KBM-7 (cell line): ENCODE results near the gene COMMD7.

ENCODE experiments used
- DNase-seq: peaks from one replicate; pipeline ENCODE4 v3.0.0-alpha.2; 2015
- in situ Hi-C: fragments of 300-500 bp; cut with MboI; formaldehyde crosslinking; loops from 2 replicates; pipeline ENCODE4 v1.14.3; 2020; ENCODE audit warnings: low sequenced_read_pairs, low pct_unique_long_range_greater_than_20kb, mixed read lengths

The COMMD7 gene

DNA sequence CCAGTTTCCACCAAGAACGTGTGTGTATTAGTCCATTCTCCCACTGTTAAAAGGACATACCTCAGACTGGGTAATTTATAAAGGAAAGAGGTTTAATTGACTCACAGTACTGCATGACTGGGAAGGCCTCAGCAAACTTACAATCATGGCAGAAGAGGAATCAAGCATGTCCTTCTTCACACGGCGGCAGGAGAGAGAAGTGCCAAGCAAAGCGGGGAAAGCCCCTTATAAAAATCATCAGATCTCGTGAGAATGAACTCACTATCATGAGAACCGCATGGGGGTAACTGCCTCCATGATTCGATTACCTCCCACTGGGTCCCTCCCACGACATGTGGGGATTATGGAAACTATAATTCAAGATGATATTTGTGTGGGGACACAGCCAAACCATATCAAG, 82.6 kb downstream of the COMMD7 start:
- no peak for DNase-seq
- in situ Hi-C loops, result no loop called here

DNA sequence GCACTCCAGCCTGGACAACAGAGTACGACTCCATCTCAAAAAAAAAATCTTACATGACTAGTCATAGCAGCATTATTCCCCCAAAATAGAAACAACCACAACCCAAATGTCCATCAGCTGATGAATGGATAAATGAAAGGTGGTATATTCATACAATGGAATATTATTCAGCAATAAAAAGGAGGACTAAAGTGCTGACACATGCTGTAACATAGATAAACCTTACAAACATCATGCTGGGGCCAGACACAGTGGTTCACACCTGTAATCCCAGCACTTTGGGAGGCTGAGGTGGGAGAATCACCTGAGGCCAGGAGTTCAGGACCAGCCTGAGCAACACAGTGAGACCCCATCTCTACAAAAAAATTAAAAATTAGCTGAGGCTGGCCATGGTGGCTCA, 86.4 kb downstream of the COMMD7 start:
- in situ Hi-C loops, result no loop called here
- DNase-seq, result no peak

DNA sequence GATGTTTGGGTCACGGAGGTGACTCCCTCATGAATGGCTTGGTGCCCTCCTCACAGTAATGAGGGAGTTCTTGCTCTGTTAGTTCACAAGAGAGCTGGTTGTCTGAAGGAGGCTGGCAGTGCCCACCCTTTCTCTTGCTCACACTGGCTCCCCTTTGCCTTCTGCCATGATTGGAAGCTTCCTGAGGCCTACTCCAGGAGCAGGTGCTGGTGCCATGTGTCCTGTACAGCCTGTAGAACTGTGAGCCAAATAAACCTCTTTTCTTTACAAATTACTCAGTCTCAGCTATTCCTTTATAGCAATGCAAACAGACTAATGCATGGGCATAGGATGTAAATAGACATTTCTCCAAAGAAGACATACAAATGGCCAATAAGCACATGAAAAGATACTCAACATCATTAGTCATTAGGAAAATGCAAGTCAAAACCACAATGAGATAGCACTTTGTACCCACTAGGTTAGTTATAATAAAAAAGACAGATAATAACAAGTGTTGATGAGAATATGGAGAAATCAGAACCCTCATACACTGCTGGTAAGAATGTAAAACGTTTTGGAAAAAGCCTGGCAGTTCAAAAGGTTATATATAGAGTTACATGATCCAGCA, 87.3 kb downstream of the COMMD7 start:
- in situ Hi-C loops, result no loop called here
- DNase-seq, result no peak

DNA sequence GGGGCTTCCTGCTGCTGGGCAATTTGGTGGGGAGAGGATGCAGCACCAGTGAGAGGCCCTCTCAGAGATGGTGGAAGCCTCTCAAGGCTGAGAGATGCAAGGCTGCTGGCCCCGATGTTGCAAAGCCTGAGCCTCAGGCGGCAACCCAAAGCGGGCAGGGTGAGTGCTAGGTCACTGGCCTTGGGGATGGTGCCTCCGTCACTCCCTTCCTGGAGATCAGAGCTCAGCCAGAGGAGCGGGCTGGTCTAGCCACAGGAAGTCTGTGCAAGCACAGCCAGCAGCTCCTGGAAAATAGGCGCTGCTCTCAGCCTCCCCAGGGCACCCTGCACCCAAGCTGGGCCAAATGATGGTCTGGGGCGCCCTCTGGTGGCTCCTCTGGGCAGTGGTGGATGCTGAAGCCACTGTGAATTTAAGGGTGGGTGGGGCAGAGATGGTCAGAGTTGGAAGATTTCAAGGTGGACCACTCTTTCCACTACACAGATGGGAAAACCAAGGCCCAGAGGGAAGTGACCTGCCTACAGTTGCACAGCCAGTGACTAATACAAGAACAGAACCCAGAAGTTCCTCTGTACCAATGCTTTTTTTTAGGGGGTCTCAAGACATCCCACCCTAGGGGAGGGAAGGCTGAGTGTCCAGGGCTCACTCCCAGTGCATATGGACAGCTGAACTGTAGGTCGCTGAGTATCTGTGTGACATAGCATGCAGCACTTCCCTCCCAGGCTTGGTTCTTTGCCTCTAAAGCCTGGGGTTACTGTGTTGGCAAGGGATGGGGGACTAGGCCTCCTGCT, 90.3 kb downstream of the COMMD7 start:
- DNase-seq, result peak; percentile 90
- in situ Hi-C loops, result loop anchor here (5.0 kb wide), 1 partner anchor 126 kb away; no protein-coding TSS in a partner anchor
